HG02943 (cell line): Measurements from ENCODE around the gene PITPNM3.
"Not testable (repeated sequence)": the region's sequence is repeated elsewhere in the genome, so short reads cannot be mapped to it uniquely, and the experiment has no call there.

Experiments
- ATAC-seq: cut with Tn5 transposase; IDR thresholded peaks from one replicate; pipeline ENCODE4 v1.9.1; 2021; ENCODE audit warnings: mild to moderate bottlenecking, low read depth, moderate library complexity; ENCODE audit not compliant: unreplicated experiment

Gene PITPNM3

GRCh38 chr17:6575596-6575988 is 19.2 kb upstream of the PITPNM3 start:
- no peak for ATAC-seq

GRCh38 chr17:6574687-6575595 is 18.6 kb upstream of the PITPNM3 start:
- no peak for ATAC-seq

- ATAC-seq = no peak
Measured at GRCh38 chr17:6573982-6574686, 17.8 kb upstream of the PITPNM3 start.

- ATAC-seq = not testable (repeated sequence)
Measured at GRCh38 chr17:6573495-6573894, 17.1 kb upstream of the PITPNM3 start.

GRCh38 chr17:6572972-6573370 is 16.6 kb upstream of the PITPNM3 start:
- ATAC-seq = no peak

- no peak for ATAC-seq
Measured at GRCh38 chr17:6571452-6571781, 15.1 kb upstream of the PITPNM3 start.

- ATAC-seq = no peak
Measured at GRCh38 chr17:6570731-6571451, 14.5 kb upstream of the PITPNM3 start.

GRCh38 chr17:6569370-6570285 is 13.3 kb upstream of the PITPNM3 start:
- ATAC-seq = no peak

- no peak for ATAC-seq
Measured at GRCh38 chr17:6568184-6568758, 11.9 kb upstream of the PITPNM3 start.

- no peak for ATAC-seq
Measured at GRCh38 chr17:6567528-6568183, 11.3 kb upstream of the PITPNM3 start.

GRCh38 chr17:6561446-6561845 is 5.1 kb upstream of the PITPNM3 start:
- ATAC-seq = no peak

GRCh38 chr17:6560496-6560895 is 4.1 kb upstream of the PITPNM3 start:
- ATAC-seq = no peak

GRCh38 chr17:6559753-6560215 is 3.4 kb upstream of the PITPNM3 start:
- no peak for ATAC-seq

GRCh38 chr17:6558932-6559752 is 2.8 kb upstream of the PITPNM3 start:
- no peak for ATAC-seq

GRCh38 chr17:6558276-6558675 is 1.9 kb upstream of the PITPNM3 start:
- ATAC-seq = no peak

- no peak for ATAC-seq
Measured at GRCh38 chr17:6557040-6557438, 684 bp upstream of the PITPNM3 start.

- ATAC-seq = no peak
Measured at GRCh38 chr17:6555331-6556120, 829 bp downstream of the PITPNM3 start.
